ENCODE results near the gene NBPF3. TPM values are rescaled to one million over a fixed set of nuclear protein-coding genes. Genes with fewer than 3 reads are reported as not detected.
"Not testable (repeated sequence)": the region's sequence is repeated elsewhere in the genome, so short reads cannot be mapped to it uniquely, and the experiment has no call there.

NBPF3 gene, protein sequence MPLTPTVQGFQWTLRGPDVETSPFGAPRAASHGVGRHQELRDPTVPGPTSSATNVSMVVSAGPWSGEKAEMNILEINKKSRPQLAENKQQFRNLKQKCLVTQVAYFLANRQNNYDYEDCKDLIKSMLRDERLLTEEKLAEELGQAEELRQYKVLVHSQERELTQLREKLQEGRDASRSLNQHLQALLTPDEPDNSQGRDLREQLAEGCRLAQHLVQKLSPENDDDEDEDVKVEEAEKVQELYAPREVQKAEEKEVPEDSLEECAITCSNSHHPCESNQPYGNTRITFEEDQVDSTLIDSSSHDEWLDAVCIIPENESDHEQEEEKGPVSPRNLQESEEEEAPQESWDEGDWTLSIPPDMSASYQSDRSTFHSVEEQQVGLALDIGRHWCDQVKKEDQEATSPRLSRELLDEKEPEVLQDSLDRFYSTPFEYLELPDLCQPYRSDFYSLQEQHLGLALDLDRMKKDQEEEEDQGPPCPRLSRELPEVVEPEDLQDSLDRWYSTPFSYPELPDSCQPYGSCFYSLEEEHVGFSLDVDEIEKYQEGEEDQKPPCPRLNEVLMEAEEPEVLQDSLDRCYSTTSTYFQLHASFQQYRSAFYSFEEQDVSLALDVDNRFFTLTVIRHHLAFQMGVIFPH
- 4.7 TPM for total RNA-seq

- DNase-seq (ENCODE audit: low spot score), result peak; percentile 84
- ATAC-seq, result peak; percentile 100
- intact Hi-C loops (cut with DNase I), result no loop called here
Observed at GRCh38 chr1:21439721-21440629, at the start of gene NBPF3. Gene NBPF3 (plus strand): TSS chr1:21440137. CDS start chr1:21445087, 4,950 bp downstream.

DNA sequence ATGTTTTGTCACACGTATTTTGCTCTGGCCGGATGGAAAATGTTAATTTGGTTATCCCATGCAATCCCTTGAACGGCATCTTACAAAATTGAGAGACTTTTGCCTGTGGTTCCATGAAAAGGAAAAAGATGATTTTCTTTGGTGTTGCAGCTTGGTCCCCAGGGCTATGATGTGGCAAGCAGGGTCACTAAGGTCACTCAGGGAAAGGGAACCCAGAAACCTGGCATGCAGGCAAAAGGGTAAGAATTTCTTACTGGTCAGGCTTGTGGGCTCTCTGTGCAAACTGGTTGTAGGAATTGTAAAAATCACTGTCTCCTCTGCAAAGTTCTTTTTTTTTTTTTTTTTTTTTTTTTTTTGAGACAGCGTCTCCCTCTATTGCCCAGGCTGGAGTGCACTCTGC is 48.4 kb upstream of the NBPF3 start:
- ATAC-seq (no peak), DNase-seq (ENCODE audit: low spot score) (no peak)
- intact Hi-C loops (cut with DNase I), result no loop called here

- intact Hi-C loops (cut with DNase I), result no loop called here
- no peak for ATAC-seq
- DNase-seq (ENCODE audit: low spot score), result no peak
Observed at GRCh38 chr1:21392587-21393263, 47.2 kb upstream of the NBPF3 start.

DNA sequence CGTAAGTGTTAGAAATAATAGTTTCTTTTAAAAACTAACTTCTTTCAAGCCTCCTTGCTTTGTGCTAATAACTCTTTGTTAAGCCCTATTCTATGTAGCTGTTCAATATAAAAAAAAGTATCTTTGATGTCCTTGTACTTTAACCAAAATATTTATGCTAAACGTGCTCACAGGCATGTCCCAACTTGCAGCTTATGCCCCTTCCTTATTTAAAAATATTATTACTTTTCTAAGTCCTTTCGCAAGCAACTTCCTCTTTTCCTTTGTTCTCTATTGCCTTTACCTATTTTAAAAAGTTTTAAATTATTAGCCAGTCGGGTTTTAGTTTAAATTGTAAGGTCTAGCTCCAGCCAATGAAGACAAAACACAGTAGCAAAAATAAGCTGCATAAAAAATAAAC is 43.4 kb upstream of the NBPF3 start:
- ATAC-seq, result no peak
- intact Hi-C loops (cut with DNase I), result no loop called here
- DNase-seq (ENCODE audit: low spot score), result no peak

GRCh38 chr1:21397813-21398188 is 42.1 kb upstream of the NBPF3 start:
- intact Hi-C loops (cut with DNase I), result no loop called here
- ATAC-seq (no peak), DNase-seq (ENCODE audit: low spot score) (no peak)

GRCh38 chr1:21401726-21402346 is 38.1 kb upstream of the NBPF3 start:
- ATAC-seq; intact Hi-C loops (cut with DNase I); DNase-seq (ENCODE audit: low spot score): not testable (repeated sequence)

- ATAC-seq (no peak), DNase-seq (ENCODE audit: low spot score) (no peak)
- intact Hi-C loops (cut with DNase I), result no loop called here
Observed at GRCh38 chr1:21406659-21407058, 33.3 kb upstream of the NBPF3 start.

GRCh38 chr1:21409897-21410296 is 30.0 kb upstream of the NBPF3 start:
- DNase-seq (ENCODE audit: low spot score); intact Hi-C loops (cut with DNase I); ATAC-seq: not testable (repeated sequence)

DNA sequence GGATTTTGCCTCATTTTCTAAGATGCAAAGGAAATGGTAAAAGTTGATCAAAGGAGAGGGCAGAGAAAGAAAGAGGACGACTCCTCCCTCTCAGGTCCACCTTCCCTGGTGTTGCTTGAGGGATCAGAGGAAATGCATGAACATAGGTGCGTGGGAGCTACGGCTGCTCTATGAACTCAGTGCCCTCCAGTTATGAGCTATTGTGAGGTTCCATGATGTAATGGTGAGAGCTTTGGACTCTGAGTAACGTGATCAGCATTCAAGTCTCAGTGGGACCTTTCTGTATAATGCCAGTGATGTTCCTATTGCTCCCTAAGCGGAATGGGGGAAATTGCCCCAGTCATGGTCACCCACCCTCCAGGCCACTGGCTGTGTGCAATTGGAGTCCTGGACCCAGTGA is 25.9 kb upstream of the NBPF3 start:
- intact Hi-C loops (cut with DNase I), result no loop called here
- ATAC-seq (no peak), DNase-seq (ENCODE audit: low spot score) (no peak)

DNA sequence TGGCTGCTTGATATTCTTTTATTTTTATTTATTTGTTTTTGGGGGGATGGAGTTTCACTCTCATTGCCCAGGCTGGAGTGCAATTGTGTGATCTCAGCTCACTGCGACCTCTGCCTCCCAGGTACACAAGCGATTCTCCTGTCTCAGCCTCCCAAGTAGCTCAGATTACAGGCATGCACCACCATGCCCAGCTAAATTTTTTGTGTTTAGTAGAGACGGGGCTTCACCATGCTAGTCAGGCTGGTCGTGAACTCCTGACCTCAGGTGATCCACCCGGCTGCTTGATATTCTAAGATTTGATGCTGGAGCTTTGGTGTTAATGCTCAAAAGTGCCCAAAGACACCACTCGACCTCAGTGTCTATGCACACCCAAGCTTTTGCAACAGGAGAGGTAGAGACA is 19.6 kb upstream of the NBPF3 start:
- intact Hi-C loops (cut with DNase I); ATAC-seq; DNase-seq (ENCODE audit: low spot score): not testable (repeated sequence)

DNA sequence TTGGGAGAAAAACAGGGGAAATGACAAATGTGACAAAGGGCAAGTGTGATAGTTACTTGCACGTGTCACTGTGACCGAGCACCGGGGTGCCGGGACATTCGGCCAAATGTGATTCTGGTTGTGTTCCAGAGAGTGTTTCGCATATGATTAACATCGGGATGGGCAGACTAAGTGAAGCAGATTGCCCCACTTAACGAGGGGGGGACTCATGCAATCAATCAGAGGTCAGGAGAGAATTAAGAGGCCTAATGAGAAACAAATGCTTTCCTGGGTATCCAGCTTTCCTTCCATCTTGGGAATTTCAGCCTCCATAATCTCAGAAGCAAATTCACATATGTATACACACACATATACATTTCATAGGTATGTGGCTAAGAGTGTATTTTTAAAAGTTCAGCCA is 18.6 kb upstream of the NBPF3 start:
- intact Hi-C loops (cut with DNase I); DNase-seq (ENCODE audit: low spot score); ATAC-seq: not testable (repeated sequence)

DNA sequence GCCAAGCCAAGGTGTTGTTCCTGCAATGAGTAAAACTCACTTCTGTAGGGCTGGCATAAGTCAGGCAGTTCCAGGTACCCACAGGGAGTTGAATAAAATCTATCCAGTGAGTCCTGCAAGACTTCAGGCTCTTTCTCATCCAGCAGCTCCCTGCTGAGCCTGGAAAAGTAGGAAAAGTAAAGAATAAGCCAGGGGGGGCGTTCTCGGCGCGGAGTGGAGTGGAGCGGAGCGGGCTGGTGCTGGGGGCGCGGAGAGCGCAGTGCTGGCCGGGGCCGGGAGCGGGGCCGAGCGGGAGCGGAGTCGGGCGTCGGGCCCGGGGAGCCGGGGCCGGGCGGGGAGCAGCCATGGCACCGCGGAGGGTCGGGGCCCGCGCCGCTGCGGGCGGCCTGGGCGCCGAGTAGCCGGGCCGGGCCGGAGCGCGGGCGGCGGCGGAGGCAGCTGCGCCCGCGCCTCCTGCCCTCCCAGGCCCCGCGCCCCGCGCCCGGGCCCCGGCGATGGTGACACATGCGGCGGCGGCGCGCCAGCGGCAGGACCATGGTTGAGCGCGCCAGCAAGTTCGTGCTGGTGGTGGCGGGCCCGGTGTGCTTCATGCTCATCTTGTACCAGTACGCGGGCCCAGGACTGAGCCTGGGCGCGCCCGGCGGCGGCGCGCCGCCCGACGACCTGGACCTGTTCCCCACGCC is 12.0 kb upstream of the NBPF3 start:
- intact Hi-C loops (cut with DNase I); DNase-seq (ENCODE audit: low spot score); ATAC-seq: not testable (repeated sequence)

DNA sequence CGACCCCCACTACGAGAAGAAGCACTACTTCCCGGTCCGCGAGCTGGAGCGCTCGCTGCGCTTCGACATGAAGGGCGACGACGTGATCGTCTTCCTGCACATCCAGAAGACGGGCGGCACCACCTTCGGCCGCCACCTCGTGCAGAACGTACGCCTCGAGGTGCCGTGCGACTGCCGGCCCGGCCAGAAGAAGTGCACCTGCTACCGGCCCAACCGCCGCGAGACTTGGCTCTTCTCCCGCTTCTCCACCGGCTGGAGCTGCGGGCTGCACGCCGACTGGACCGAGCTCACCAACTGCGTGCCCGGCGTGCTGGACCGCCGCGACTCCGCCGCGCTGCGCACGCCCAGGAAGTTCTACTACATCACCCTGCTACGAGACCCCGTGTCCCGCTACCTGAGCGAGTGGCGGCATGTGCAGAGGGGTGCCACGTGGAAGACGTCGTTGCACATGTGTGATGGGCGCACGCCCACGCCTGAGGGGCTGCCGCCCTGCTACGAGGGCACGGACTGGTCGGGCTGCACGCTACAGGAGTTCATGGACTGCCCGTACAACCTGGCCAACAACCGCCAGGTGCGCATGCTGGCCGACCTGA is 11.4 kb upstream of the NBPF3 start:
- ATAC-seq; intact Hi-C loops (cut with DNase I); DNase-seq (ENCODE audit: low spot score): not testable (repeated sequence)

GRCh38 chr1:21429210-21429609 is 10.7 kb upstream of the NBPF3 start:
- DNase-seq (ENCODE audit: low spot score); ATAC-seq; intact Hi-C loops (cut with DNase I): not testable (repeated sequence)

DNA sequence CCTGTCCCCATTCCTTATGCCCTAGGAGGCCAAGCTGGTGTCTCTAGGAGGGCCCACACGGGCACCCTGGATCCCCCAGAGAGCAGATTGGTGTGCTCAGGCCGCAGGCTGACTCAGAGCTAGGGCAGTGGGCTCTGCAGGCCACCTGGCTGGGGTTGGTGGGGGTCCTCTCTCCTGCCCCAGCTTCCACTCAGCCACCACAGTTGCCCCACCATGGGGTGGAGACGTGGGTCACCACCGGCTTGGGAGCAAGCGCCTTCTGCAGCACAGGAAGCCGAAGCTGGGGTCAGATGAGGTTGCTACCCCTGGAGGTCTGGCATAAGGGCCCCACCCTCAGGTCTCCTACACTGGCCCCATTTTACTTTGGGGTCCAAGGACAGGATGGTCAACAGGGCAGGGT is 9.1 kb upstream of the NBPF3 start:
- not testable (repeated sequence) for ATAC-seq

DNA sequence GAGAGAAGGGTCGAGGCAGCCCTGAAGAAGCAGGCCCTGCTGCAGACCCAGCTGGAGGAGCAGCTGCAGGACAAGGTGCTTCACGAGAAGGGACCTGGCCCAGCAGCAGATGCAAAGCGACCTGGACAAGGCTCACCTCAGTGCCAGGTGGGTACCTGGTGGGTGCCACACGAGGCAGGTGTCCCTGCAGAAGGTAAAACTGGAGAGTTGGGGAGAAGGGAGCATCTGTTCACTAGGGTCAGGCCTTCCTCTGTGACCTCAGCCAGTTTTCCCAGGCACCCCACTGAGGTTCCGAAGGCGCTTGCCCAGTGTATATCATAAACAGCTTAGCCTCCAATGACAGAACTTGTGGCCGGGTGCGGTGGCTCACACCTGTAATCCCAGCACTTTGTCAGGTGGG is 5.5 kb upstream of the NBPF3 start:
- no peak for DNase-seq (ENCODE audit: low spot score)

More for the DNA sequence above, 9.1 kb upstream of the NBPF3 start:
- DNase-seq (ENCODE audit: low spot score); intact Hi-C loops (cut with DNase I): not testable (repeated sequence)

DNA sequence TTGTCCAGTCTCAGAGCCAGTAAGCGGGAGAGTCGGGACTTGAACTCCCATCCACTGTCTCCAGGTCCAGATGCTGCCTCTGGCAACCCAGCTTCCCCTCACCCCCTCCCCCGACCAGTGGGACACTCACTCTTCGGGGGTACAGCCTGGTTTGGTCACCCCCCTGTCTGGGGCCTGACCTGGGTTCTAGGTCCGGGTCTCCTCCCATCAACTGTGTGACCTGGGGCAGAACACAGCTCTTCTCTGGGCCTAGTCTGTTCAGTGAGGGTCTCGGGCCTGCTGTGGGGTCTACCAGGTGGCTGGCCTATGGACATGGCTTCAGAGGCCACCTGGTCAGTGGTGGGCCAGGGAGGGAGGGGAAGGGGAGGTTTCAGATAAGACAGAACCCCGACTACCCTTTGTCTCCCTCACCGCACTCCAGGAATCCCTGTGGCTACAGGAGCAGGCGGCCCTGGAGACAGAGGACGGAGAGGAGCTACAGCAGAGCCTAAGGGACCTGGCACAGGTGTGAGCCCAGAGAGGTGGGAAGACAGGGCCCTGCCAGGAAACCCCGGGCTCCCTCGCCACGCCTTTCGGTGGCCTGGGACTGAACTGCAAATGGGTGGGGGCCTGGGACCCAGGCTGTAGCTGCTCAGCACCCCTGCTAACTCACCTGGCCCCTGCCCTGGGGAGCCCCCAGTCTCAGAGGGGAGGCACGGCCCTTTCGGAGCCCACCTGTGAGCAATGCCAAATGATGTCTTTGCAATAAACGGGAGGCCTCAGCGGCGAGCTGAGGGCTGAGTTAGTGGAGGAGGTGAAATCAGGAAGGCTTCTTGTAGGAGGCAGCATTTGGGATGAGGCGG is 4.1 kb upstream of the NBPF3 start:
- intact Hi-C loops (cut with DNase I), result no loop called here
- ATAC-seq (no peak), DNase-seq (ENCODE audit: low spot score) (no peak)

More for the DNA sequence above, 5.5 kb upstream of the NBPF3 start:
- intact Hi-C loops (cut with DNase I), result no loop called here
- no peak for ATAC-seq
